Stimulated activated CD8-positive, alpha-beta memory T cell treated with anti-CD3 and anti-CD28 coated beads, Interleukin-4, amount 100 ng/mL, for 48 hours (primary cell): ENCODE results near the gene COMT.
"Not testable (repeated sequence)": the region's sequence is repeated elsewhere in the genome, so short reads cannot be mapped to it uniquely, and the experiment has no call there.

Experiments used
- DNase-seq: peaks from one replicate; pipeline ENCODE4 v3.0.0-alpha.2; 2020

Gene COMT

GRCh38 chr22:19930551-19931486 lies 10.8 kb upstream of the COMT start:
- peak; percentile 37 for DNase-seq

- no peak for DNase-seq
These were observed 10.1 kb upstream of the COMT start for GRCh38 chr22:19931514-19931913.

- no peak for DNase-seq
These were observed 9.0 kb upstream of the COMT start for GRCh38 chr22:19932367-19933206.

- DNase-seq = no peak
These were observed 8.0 kb upstream of the COMT start for GRCh38 chr22:19933341-19934241.

- not testable (repeated sequence) for DNase-seq
These were observed 6.4 kb upstream of the COMT start for GRCh38 chr22:19935123-19935718.

GRCh38 chr22:19936513-19936912 lies 5.1 kb upstream of the COMT start:
- DNase-seq = no peak

- DNase-seq = no peak
These were observed 3.7 kb upstream of the COMT start for GRCh38 chr22:19937616-19938473.

GRCh38 chr22:19940536-19941364 lies 822 bp upstream of the COMT start:
- no peak for DNase-seq

GRCh38 chr22:19942157-19943081 lies 847 bp downstream of the COMT start:
- DNase-seq = peak; percentile 53

- no peak for DNase-seq
These were observed 1.8 kb downstream of the COMT start for GRCh38 chr22:19943082-19944026.

GRCh38 chr22:19948057-19948760 lies 6.6 kb downstream of the COMT start:
- DNase-seq = no peak

GRCh38 chr22:19951346-19951745 lies 9.8 kb downstream of the COMT start:
- no peak for DNase-seq

- no peak for DNase-seq
These were observed 13.9 kb downstream of the COMT start for GRCh38 chr22:19955241-19956128.

- no peak for DNase-seq
These were observed 15.9 kb downstream of the COMT start for GRCh38 chr22:19957445-19957844.

- no peak for DNase-seq
These were observed 16.8 kb downstream of the COMT start for GRCh38 chr22:19958083-19959042.
